Muscle layer of duodenum (tissue), 2 donors: ENCODE measurements around the gene PLCE1.

Source experiments
- H3K27ac ChIP-seq: one replicate; pipeline ENCODE4 v1.7.0; 2013; ENCODE audit warnings: mild to moderate bottlenecking, low read length
- H3K27me3 ChIP-seq: one replicate; pipeline ENCODE4 v1.7.0; 2013; ENCODE audit warnings: low read depth, mild to moderate bottlenecking, control low read depth, low read length
- H3K36me3 ChIP-seq, 2 donors: one replicate each; pipeline ENCODE4 v1.7.0; 2013; ENCODE audit warnings: low read length in 2 of 2, control low read depth in 1 of 2, mild to moderate bottlenecking in 1 of 2; ENCODE audit not compliant: insufficient read depth in 2 of 2, control insufficient read depth in 1 of 2
- H3K4me1 ChIP-seq, 2 donors: one replicate each; pipeline ENCODE4 v1.7.0; 2013; ENCODE audit warnings: low read length in 2 of 2, mild to moderate bottlenecking in 2 of 2, control low read depth in 1 of 2, moderate library complexity in 1 of 2; ENCODE audit not compliant: insufficient read depth in 2 of 2, control insufficient read depth in 1 of 2
- H3K4me3 ChIP-seq, 2 donors: one replicate each; pipeline ENCODE4 v1.7.0; 2013; ENCODE audit warnings: low read length in 2 of 2, low read depth in 1 of 2, mild to moderate bottlenecking in 1 of 2
- H3K9me3 ChIP-seq, 2 donors: one replicate each; pipeline ENCODE4 v1.7.0; 2013; ENCODE audit warnings: low read length in 2 of 2, control low read depth in 1 of 2, mild to moderate bottlenecking in 1 of 2; ENCODE audit not compliant: control insufficient read depth in 1 of 2
- donor health status: healthy.

The PLCE1 gene

DNA sequence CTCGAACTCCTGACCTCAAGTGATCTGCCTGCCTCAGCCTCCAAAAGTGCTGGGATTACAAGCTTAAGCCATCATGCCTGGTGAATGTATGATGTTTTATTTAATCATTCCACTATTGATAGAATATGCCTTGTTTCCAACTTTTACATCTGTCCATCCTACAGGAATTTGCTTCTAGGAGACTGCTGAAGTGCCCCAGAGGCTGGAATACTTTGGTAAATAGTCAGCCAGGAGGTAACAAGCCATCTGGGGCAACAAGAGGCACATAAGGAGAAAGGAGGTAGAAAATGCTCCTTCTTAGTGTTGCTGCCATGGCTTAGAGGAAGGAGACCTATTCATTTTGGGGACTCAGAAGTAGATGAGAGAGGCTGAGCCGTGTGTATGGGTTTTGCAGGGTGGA, 14.8 kb downstream of the PLCE1 start:
- H3K4me1 ChIP-seq: peaks cover 0 to 8% of the 10 kb centered on the region in 2 donors

GRCh38 chr10:94010116-94010515, 16.4 kb downstream of the PLCE1 start:
- Histone ChIP-seq H3K9me3 (no peaks in the 10 kb centered on the region), H3K4me3 (no peak overlapping the region), H3K27ac (no peak overlapping the region), H3K27me3 (no peaks in the 10 kb centered on the region), H3K4me1 (peaks cover 0 to 8% of the 10 kb centered on the region in 2 donors), H3K36me3 (no peaks in the 10 kb centered on the region)

More for the DNA sequence above, 14.8 kb downstream of the PLCE1 start:
- Histone ChIP-seq H3K27ac (no peak overlapping the region), H3K9me3 (no peaks in the 10 kb centered on the region), H3K4me3 (no peak overlapping the region), H3K27me3 (no peaks in the 10 kb centered on the region), H3K36me3 (no peaks in the 10 kb centered on the region)

GRCh38 chr10:94010886-94011285, 17.2 kb downstream of the PLCE1 start:
- no peaks in the 10 kb centered on the region for H3K36me3 ChIP-seq
- no peaks in the 10 kb centered on the region for H3K9me3 ChIP-seq
- H3K27ac ChIP-seq: no peak overlapping the region
- H3K4me3 ChIP-seq: no peak overlapping the region
- no peaks in the 10 kb centered on the region for H3K27me3 ChIP-seq
- peaks cover 0 to 8% of the 10 kb centered on the region in 2 donors for H3K4me1 ChIP-seq

DNA sequence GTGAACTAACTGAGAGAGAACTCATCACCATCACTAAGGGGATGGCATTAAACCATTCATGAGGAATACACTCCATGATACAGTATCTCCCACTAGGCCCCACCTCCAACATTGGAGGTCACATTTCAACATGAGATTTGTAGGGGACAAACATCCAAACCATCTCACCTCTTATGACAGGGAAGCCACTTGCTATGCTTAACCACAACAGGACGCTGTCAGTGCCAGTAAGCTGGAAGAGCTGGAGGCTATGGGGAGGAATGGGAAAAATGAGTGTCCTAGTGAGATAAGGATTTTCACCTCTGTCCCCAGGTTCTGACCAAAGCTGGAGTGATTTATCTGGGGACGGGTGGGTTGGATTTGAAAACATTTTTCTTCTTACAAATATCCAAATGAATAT, 17.6 kb downstream of the PLCE1 start:
- no peaks in the 10 kb centered on the region for H3K27me3 ChIP-seq
- no peak overlapping the region for H3K27ac ChIP-seq

DNA sequence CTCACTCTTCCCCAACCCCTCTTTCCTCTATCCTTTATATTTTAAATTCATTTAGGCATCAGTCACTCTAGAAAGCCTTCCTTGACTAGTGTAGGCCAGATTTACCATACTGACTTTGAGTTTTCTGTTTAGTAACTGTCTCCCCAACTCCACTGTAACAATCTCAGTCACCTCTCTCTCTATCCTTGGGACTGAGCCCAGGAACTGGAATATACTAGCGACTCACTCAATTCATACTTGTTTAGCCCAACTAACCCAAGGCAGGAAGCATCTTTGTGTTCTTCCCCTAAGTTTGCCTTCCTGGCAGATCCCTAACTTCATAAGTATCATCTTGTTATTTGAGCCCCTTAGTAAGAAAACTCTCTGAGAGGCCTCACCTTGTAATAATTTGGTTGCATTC, 19.1 kb downstream of the PLCE1 start:
- no peak overlapping the region for H3K4me3 ChIP-seq
- no peaks in the 10 kb centered on the region for H3K9me3 ChIP-seq
- H3K4me1 ChIP-seq: no peaks in the 10 kb centered on the region
- H3K27me3 ChIP-seq: no peaks in the 10 kb centered on the region
- H3K27ac ChIP-seq: no peak overlapping the region
- no peaks in the 10 kb centered on the region for H3K36me3 ChIP-seq

More for the DNA sequence above, 17.6 kb downstream of the PLCE1 start:
- Histone ChIP-seq H3K4me3 (no peak overlapping the region), H3K9me3 (no peaks in the 10 kb centered on the region), H3K4me1 (peaks cover 0 to 8% of the 10 kb centered on the region in 2 donors), H3K36me3 (no peaks in the 10 kb centered on the region)

- H3K27ac ChIP-seq: no peak overlapping the region
These were observed 19.6 kb downstream of the PLCE1 start for GRCh38 chr10:94013331-94013760.

DNA sequence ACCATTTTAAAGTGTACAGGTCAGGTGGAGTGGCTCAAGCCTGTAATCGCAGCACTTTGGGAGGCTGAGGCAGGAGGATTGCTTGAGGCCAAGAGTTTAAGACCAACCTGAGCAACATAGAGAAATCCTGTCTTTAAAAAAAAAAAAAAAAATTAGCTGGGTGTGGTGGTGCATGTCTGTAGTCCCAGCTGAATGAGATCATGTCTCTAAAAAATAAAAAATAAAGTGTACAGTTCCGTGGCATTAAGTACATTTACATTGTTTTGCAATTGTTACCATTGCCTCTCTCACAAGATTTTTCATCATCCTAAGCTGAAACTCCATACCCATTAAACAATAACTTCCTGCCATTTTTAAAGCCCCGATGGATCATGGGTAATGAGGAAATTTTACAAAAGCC, 20.6 kb downstream of the PLCE1 start:
- H3K4me3 ChIP-seq: no peak overlapping the region
- no peaks in the 10 kb centered on the region for H3K4me1 ChIP-seq
- H3K27ac ChIP-seq: no peak overlapping the region
- H3K9me3 ChIP-seq: no peaks in the 10 kb centered on the region
- no peaks in the 10 kb centered on the region for H3K27me3 ChIP-seq
- H3K36me3 ChIP-seq: no peaks in the 10 kb centered on the region

More at GRCh38 chr10:94013331-94013760, 19.6 kb downstream of the PLCE1 start:
- Histone ChIP-seq H3K9me3 (no peaks in the 10 kb centered on the region), H3K4me1 (no peaks in the 10 kb centered on the region), H3K36me3 (no peaks in the 10 kb centered on the region), H3K27me3 (no peaks in the 10 kb centered on the region), H3K4me3 (no peak overlapping the region)

DNA sequence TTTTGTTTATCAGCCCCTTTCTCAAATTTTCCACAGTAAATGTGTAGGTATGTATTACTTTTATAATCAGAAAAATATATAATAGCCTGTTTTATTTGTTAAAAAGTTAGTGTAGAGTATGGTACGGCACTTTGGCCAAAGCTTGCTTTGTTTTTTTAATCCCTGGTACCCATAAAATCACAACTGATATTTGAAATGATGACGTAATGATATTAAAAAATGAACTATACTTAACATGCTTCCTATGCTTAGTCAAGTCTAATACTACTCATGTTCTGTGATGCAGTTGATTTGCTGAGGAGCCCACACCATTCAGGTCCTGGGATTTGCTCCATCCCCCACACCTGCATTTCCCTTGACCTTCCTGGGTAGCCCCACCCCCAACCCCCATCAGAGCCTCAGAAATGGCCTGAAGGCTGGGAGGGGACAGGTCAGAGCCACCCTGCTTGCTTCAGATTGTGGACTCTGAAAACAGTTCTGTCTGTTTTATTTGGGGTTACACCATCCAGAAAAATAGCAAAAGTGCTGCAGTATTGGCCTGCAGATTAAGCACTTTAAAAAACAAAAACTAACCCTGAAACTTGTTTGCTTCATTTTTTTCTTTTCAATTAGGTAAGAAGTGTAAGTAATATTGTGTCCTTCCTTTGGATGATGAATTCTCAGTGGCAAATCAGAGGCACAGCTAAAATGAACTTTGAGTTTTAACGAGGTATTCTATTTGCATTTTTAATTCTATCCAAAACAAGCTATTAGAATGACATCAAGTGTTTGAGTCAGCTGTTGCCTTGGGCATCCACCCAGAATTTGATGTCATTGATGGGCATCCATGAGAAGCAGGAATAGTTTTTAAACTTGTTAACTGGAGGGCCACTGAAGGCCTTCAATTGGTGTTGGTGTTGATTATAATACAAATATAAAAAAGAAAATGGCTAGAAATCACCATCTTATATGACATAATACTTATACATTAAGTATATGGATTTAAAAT, 23.3 kb downstream of the PLCE1 start:
- H3K4me3 ChIP-seq: no peak overlapping the region
- H3K9me3 ChIP-seq: no peaks in the 10 kb centered on the region
- no peaks in the 10 kb centered on the region for H3K27me3 ChIP-seq
- H3K4me1 ChIP-seq: no peaks in the 10 kb centered on the region
- no peak overlapping the region for H3K27ac ChIP-seq
- H3K36me3 ChIP-seq: no peaks in the 10 kb centered on the region

- no peak overlapping the region for H3K4me3 ChIP-seq
- no peaks in the 10 kb centered on the region for H3K36me3 ChIP-seq
- no peaks in the 10 kb centered on the region for H3K4me1 ChIP-seq
- H3K27me3 ChIP-seq: no peaks in the 10 kb centered on the region
- H3K9me3 ChIP-seq: no peaks in the 10 kb centered on the region
- no peak overlapping the region for H3K27ac ChIP-seq
These were observed 24.4 kb downstream of the PLCE1 start for GRCh38 chr10:94018107-94018506.

DNA sequence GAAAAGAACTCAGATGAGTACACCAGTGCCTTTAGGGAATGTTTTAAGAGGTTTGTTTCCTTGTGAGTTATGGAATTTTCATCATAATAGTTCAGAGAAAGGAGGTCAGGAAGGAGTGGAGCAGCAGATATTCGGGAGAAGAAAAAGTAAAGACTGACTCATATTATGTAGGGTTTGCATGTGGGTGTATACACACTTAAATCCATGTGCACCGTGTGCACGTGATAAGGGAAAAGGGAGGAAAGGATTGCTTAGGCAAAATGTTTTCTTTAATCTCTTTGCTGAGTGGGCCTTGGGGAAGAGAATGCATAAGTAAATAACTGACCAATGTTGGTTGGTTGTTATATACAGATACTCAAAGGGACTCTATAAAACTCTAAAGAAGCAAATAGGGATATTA, 30.2 kb downstream of the PLCE1 start:
- Histone ChIP-seq H3K36me3 (no peaks in the 10 kb centered on the region), H3K4me3 (no peak overlapping the region), H3K27ac (no peak overlapping the region), H3K4me1 (no peaks in the 10 kb centered on the region), H3K9me3 (peaks cover 0 to 17% of the 10 kb centered on the region in 2 donors), H3K27me3 (no peaks in the 10 kb centered on the region)

DNA sequence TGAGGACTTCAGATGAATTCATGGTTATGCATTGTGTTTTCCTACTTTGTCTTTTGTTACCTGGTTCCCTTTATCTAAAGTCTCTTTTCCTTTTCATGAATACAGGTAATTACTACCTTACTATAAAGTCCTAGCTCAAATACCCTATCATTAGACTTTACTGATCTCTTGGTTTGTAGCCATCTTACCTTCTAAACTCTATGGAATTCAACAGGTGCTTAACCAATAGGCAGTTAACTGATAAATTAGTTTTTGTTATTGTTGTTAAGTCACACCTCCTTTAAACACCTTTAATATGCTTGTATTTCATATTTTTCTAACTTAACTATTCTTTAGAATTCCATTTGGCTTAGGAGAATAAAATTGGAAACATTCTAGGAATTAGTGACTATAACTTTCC, 30.7 kb downstream of the PLCE1 start:
- H3K27me3 ChIP-seq: no peaks in the 10 kb centered on the region
- peaks cover 3 to 21% of the 10 kb centered on the region in 2 donors for H3K9me3 ChIP-seq
- no peaks in the 10 kb centered on the region for H3K4me1 ChIP-seq
- H3K27ac ChIP-seq: no peak overlapping the region
- H3K36me3 ChIP-seq: no peaks in the 10 kb centered on the region
- no peak overlapping the region for H3K4me3 ChIP-seq
